Skin of body (tissue), 2 donors: ENCODE data around the gene PHRF1. TPM values are rescaled to one million over a fixed set of nuclear protein-coding genes. Genes with fewer than 3 reads are reported as not detected.

Experiments
- DNase-seq: peaks from one replicate; lab custom pipeline; 2025; lab: John Stamatoyannopoulos, UW
- total RNA-seq: library from RNA; depleted of rRNA; stranded (reverse); fragments of >200 nt; gene quantifications from one replicate; pipeline ENCODE4 v1.2.3, GENCODE V29; 2014

PHRF1 gene
- total RNA-seq, 1 donor from 2014 or later, result 18.8 TPM

GRCh38 chr11:556662-557256 is 19.5 kb upstream of the PHRF1 start:
- no peak for DNase-seq

DNA sequence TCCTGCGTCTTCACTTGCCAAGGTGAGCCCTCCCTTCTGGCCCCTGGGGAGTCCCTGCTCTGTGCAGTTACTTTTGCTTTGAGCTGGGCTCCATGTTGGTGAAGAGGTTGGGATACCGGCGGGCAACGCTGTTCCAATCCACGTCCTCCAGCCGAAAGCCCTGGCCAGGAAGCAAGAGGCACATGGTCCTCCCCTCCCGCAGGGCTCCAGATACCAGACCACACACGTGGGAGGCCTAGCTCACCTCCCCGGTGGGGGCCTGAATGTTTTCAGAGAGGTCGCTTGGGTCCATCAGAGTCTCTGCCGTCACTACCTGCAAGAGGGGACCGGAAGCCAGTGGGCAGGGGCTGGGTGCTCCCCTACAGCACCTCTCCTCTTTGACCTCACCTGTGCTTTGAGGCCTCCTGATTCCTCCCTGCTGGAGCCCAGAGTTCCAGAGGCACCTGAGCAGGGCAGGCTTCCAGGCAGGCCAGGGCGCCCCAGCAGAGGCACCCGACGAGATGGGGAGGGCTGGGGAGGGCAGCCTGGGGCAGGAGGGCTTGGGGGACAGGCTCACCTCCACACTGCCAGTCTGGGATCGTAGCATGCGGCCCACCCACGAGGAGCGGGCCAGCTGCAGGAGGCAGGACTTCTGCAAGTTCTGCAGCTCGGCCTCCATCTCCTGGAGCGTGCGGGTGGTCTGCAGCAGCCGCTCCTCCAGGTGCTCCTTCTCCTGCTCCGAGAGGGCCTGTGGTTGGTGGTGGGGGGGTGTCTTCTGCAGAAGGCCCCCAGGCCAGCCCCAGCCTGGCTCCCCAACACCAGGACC is 18.7 kb upstream of the PHRF1 start:
- DNase-seq, result no peak

DNA sequence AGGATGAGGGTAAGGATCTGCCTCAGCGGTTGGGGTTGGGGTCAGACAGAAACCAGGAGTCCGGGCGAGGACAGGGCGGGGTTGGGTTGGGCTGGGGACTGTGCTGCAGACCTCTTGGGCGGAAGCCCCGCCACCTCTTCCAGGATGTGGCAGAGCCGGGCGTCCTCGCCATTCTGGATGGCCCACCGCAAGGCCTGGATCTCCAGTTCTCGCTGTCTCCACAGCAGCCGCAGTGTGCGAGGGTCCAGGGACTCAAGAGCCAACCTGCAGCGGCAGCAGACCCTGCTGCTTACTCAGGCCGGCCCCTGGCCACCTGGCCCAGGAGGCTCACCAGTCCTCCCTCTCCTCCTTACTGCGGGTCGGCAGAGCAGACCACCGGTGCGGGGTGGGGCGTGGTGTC is 17.8 kb upstream of the PHRF1 start:
- DNase-seq, result no peak

DNA sequence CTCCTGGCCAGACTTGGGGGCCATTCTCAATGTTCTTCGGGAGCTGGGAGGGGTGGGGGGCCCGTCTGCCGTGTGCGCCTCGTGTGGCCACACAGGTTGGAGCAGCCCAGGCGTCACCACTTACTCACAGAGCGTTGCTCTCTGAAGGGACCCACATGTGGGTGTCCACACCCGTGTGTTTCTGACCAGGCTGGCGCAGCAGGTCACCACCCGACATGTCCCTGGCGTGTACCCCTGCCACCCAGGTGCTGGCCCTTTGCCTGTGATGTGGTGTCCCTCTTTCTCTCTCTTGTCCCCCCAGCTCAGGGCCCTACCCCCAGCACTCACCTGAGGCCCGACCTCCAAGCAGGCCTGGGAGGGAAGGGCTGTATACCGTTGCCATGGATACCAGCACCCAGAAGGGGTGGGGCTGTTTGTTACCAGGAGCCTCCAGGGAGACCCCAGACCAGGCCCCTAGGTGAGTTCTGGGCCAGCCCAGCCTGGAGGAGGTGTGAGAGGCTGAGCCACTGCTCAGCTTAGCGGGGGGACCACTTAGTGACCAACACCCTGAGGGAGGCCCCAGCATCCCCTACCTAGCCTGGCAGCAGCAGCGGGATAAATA is 17.1 kb upstream of the PHRF1 start:
- DNase-seq, result no peak

DNA sequence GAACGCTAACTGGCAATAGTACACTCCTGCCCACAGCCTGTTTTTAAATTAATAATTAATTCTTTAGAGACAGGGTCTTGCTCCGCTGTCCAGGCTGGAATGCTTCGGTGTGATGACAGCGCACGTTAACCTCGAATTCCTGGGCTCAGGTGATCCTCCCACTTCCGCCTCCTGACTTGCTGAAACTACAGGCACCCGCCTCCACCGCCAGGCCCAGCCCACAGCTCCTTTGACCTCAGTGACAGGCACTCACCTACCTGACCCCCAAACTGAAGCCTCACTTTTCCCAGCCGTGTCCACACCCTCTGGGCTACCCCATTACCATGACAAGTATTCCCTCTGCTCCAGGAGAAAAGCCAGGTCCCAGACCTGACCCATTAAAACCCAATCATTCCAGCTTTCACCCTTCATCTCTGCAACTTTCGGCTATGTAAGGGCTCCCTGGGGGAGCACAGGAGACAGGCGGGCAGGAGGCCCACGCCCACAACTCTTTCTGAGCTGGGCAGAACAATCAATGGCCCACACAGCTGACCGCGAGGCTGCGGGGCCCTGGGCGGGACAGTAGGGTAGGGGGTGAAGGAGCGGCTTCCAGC is 16.5 kb upstream of the PHRF1 start:
- no peak for DNase-seq

- DNase-seq, result peak; percentile 59
Observed at GRCh38 chr11:560305-561147, 15.7 kb upstream of the PHRF1 start, which contains the start of the genes LMNTD2 and RASSF7. Gene LMNTD2 (minus strand): TSS chr11:560738. CDS start chr11:560716, 22 bp downstream. Gene RASSF7 (plus strand): TSS chr11:560970. CDS start chr11:561769, 799 bp downstream.

GRCh38 chr11:561148-562003 is 14.9 kb upstream of the PHRF1 start:
- DNase-seq, result no peak

GRCh38 chr11:562046-562645 is 14.1 kb upstream of the PHRF1 start:
- no peak for DNase-seq

- DNase-seq, result no peak
Observed at GRCh38 chr11:563066-563811, 13.0 kb upstream of the PHRF1 start.

GRCh38 chr11:563812-564578 is 12.3 kb upstream of the PHRF1 start:
- DNase-seq, result no peak

GRCh38 chr11:565921-566509 is 10.3 kb upstream of the PHRF1 start:
- no peak for DNase-seq

- DNase-seq, result no peak
Observed at GRCh38 chr11:567011-567628, 9.2 kb upstream of the PHRF1 start.

DNA sequence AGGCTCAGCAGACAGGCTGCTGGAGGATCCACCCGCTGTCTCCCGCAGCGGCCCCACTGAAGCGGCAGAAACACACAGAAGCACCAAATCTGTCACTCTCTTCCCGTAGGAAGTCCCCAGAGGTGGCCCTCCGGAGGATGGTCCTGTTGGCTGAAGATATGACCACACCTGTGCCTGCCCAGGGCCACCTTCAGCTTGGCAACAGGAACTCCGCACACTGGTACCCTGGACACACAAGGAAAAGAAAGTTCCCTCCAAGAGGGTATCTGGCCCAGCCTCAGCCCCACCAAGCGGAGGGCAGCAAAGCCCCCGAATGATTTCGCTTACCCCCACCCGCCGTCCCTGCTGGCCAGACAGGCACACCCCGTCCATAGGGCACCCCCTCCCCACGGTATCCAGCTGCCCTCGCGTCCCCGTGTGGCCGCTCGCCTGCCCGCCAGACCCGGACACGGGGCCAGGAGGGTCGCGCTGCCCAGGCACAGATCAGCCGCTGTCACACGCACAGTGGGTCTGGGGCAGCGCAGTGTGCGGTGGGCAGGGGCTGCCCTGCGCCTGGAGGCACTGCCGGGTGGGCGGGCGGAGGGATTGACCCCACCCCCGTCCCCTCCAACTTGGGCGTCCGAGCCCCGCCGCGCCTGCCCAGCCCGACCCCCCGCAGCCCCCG is 8.5 kb upstream of the PHRF1 start:
- DNase-seq, result no peak

DNA sequence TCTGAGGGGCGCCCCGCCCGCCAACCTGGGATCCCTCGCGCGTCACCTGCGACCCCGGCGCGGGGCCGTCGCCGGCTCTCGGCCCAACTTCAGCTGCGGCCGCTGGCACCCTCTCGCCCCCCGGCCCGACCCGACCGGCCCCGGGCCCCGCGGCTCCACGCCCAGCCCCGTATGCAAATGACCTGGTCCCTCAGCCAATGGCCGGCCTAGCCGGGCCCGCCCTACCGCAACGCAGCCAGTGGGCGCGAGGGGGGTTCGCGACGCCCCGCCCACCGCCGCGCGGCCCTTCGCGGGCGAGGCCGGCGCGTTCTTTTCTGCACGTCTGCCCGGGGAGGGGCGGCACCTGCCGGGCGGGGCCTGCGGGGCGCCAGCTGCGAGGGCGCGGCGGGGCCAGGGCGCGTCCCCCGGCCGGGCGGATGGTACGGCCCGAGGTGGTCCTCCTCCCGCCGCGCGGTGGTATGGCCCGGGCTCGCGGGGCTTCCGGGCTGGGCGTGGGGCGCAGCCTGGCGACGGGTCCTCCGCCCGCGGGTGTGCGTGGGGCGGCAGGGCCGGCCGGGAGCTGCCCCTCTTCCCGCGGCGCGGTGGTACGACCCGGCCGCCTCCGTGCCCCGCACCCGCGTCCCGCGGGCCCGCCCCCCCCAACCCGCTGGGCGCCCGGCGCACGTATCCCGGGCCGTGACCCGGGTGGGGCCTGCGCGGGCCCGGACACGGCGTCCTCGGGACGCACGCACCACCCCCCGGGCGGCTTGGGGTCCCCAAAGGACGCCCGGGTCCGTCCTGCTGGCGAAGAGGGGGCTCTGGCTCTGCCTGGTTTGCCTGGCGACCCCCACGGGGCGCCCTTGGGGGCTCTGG is 7.7 kb upstream of the PHRF1 start:
- DNase-seq, result peak; percentile 80

DNA sequence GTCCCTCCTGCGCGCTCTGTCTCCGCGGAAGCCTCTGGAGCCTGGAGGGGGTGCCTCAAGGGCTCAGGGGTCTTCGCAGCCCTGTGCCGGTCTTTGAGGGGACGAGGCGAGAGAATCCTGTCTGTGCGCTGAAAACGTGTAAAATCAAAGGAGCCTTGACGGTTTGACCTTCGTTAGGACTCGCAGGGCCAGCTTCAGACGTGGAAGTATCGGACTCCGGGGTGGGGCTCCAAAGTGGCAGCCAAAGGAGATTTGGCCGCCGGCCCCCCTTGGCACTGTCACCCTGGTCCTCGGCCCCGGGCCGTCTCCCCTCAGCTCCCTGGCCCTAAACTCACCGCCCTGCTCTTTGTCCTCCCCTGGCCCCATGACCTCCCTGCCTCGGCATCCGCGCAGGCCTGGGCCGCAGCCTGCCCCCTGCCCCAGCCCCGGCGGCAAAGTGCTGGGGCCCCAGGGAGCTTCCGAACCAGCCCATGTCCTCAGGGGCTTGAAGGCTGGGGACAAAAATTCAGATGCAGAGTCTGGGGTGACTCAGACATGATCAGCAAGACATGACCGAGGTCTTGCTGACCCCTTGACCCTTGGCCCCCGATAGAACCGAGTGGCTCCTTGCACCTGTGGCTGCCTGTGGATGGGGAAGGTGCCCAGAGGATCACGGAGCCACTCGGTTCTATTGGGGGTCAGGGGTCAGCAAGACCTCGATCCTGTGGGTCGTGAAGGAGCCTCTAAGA is 6.9 kb upstream of the PHRF1 start:
- DNase-seq, result no peak
